Astrocyte (in vitro differentiated cells and primary cell): Measurements from ENCODE around the gene ST6GALNAC3. TPM values are rescaled to one million over a fixed set of nuclear protein-coding genes. Genes with fewer than 3 reads are reported as not detected.
A peak's percentile ranks its signal among the peaks of the same experiment; 100 is the strongest.

ENCODE experiments used
- DNase-seq: peaks from one replicate; pipeline ENCODE4 v3.0.0-alpha.2; 2010; ENCODE audit warnings: low read depth
- FAIRE-seq: peaks from 2 replicates; lab custom pipeline; 2011; peaks lifted over from hg19 to GRCh38; lab: Jason Lieb, UNC
- H2AFZ ChIP-seq: 2 replicates; pipeline ENCODE4 v1.6.0; 2012; ENCODE audit warnings: low read depth, low read length, inconsistent platforms
- H3K27ac ChIP-seq: 2 replicates; pipeline ENCODE4 v1.5.1; 2011; ENCODE audit warnings: low read depth, low read length, inconsistent platforms
- H3K27me3 ChIP-seq: 2 replicates; pipeline ENCODE4 v1.6.0; 2011; ENCODE audit warnings: low read length, inconsistent platforms; ENCODE audit not compliant: insufficient read depth
- H3K36me3 ChIP-seq: 2 replicates; pipeline ENCODE4 v1.5.1; 2011; ENCODE audit warnings: low read length, inconsistent platforms; ENCODE audit not compliant: insufficient read depth
- H3K4me1 ChIP-seq: 2 replicates; pipeline ENCODE4 v1.5.1; 2011; ENCODE audit warnings: low read length, inconsistent platforms; ENCODE audit not compliant: insufficient read depth
- H3K4me2 ChIP-seq: 2 replicates; pipeline ENCODE4 v1.6.0; 2012; ENCODE audit warnings: low read length, inconsistent platforms
- H3K4me3 ChIP-seq: 2 replicates; pipeline ENCODE4 v1.5.1; 2011; ENCODE audit warnings: low read depth, mild to moderate bottlenecking, low read length, inconsistent platforms; ENCODE audit not compliant: insufficient read depth
- H3K79me2 ChIP-seq: 2 replicates; pipeline ENCODE4 v1.6.0; 2012; ENCODE audit warnings: mild to moderate bottlenecking, low read length, inconsistent platforms; ENCODE audit not compliant: insufficient read depth
- H3K9ac ChIP-seq: 2 replicates; pipeline ENCODE4 v1.6.0; 2012; ENCODE audit warnings: mild to moderate bottlenecking, low read length, inconsistent platforms
- H3K9me3 ChIP-seq: 2 replicates; pipeline ENCODE4 v1.5.1; 2012; ENCODE audit warnings: low read depth, mild to moderate bottlenecking, low read length, inconsistent platforms; ENCODE audit not compliant: insufficient read depth
- H4K20me1 ChIP-seq: 2 replicates; pipeline ENCODE4 v1.6.0; 2012; ENCODE audit warnings: low read length, inconsistent platforms; ENCODE audit not compliant: insufficient read depth
- H3K27ac Mint-ChIP-seq: one replicate; pipeline ENCODE4 v1.8.0; 2021; ENCODE audit warnings: mild to moderate bottlenecking, mixed read lengths; ENCODE audit not compliant: unreplicated experiment
- H3K27me3 Mint-ChIP-seq: one replicate; pipeline ENCODE4 v1.8.0; 2021; ENCODE audit warnings: low read depth, mixed read lengths; ENCODE audit not compliant: unreplicated experiment
- H3K36me3 Mint-ChIP-seq: one replicate; pipeline ENCODE4 v1.8.0; 2021; ENCODE audit warnings: low read depth, mixed read lengths; ENCODE audit not compliant: unreplicated experiment
- H3K4me1 Mint-ChIP-seq: one replicate; pipeline ENCODE4 v1.8.0; 2021; ENCODE audit warnings: low read depth, mixed read lengths; ENCODE audit not compliant: unreplicated experiment
- H3K4me3 Mint-ChIP-seq: one replicate; pipeline ENCODE4 v1.8.0; 2021; ENCODE audit warnings: mild to moderate bottlenecking, moderate library complexity, mixed read lengths; ENCODE audit not compliant: unreplicated experiment
- H3K9me3 Mint-ChIP-seq: one replicate; pipeline ENCODE4 v1.8.0; 2021; ENCODE audit warnings: mild to moderate bottlenecking, mixed read lengths; ENCODE audit not compliant: unreplicated experiment
- CTCF ChIP-seq: IDR thresholded peaks from 2 replicates; pipeline ENCODE4 v1.5.1; 2011; ENCODE audit warnings: low read depth, mild to moderate bottlenecking, inconsistent platforms, low read length, moderate library complexity; ENCODE audit not compliant: insufficient read depth
- EZH2 ChIP-seq: IDR thresholded peaks from 2 replicates; pipeline ENCODE4 v1.6.1; 2012; ENCODE audit warnings: mild to moderate bottlenecking, low read length, inconsistent platforms; ENCODE audit not compliant: insufficient read depth
- total RNA-seq: library from RNA; stranded (reverse); gene quantifications from 2 replicates; pipeline ENCODE4 v1.2.1, GENCODE V29; 2021

Gene ST6GALNAC3
- total RNA-seq, 1 donor from 2014 or later: 3.2 TPM

GRCh38 chr1:76154206-76154956 lies 79.8 kb downstream of the ST6GALNAC3 start:
- Histone ChIP-seq H3K4me1 (no peaks in the 10 kb centered on the region), H4K20me1 (no peaks in the 10 kb centered on the region), H3K9me3 (no peaks in the 10 kb centered on the region), H3K27ac (no peak overlapping the region), H3K4me3 (peak overlapping the region; percentile 52), H3K27me3 (no peaks in the 10 kb centered on the region), H3K9ac (peak overlapping the region; percentile 44), H2AFZ (peak overlapping the region; percentile 89), H3K36me3 (no peaks in the 10 kb centered on the region), H3K79me2 (no peaks in the 10 kb centered on the region), H3K4me2 (peak overlapping the region; percentile 89)
- DNase-seq (peak; percentile 42), FAIRE-seq (peak; percentile 37)
- Mint-ChIP-seq H3K27me3 (peaks cover 3% of the 10 kb centered on the region), H3K9me3 (no peaks in the 10 kb centered on the region), H3K4me3 (no peak overlapping the region), H3K4me1 (peaks cover 9% of the 10 kb centered on the region), H3K27ac (peak overlapping the region; percentile 41), H3K36me3 (no peaks in the 10 kb centered on the region)
- TF ChIP-seq EZH2 (no peak), CTCF (peak; percentile 98)

DNA sequence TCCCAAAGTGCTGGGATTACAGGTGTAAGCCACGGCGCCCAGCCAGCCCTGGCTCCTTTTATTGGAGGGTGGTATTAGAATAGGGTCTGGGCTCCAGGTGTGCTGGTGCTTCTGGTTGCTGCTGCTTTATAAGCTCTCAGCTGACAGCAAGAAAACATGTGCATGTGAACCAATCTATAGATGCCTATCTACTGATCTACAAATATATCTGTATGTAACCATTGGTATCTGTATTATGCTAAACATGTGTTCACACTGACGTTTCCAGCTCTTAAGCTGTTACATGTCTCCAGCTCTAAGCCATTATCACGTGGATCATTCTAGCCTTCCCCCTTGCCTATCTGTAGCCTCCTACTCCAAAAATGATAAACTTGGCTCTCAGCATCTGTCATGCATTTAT lies 82.4 kb downstream of the ST6GALNAC3 start:
- H3K9ac ChIP-seq: no peak overlapping the region
- Mint-ChIP-seq H3K27me3 (no peaks in the 10 kb centered on the region), H3K4me3 (no peak overlapping the region), H3K4me1 (peaks cover 6% of the 10 kb centered on the region), H3K36me3 (no peaks in the 10 kb centered on the region), H3K9me3 (no peaks in the 10 kb centered on the region), H3K27ac (no peak overlapping the region)
- TF ChIP-seq CTCF (no peak), EZH2 (no peak)
- H3K4me1 ChIP-seq: no peaks in the 10 kb centered on the region
- no peak overlapping the region for H3K4me2 ChIP-seq
- DNase-seq: no peak
- no peaks in the 10 kb centered on the region for H3K9me3 ChIP-seq
- no peaks in the 10 kb centered on the region for H3K27me3 ChIP-seq
- no peaks in the 10 kb centered on the region for H4K20me1 ChIP-seq
- H2AFZ ChIP-seq: no peak overlapping the region
- no peak overlapping the region for H3K4me3 ChIP-seq
- H3K27ac ChIP-seq: no peak overlapping the region
- no peaks in the 10 kb centered on the region for H3K36me3 ChIP-seq
- H3K79me2 ChIP-seq: no peaks in the 10 kb centered on the region
- no peak for FAIRE-seq

DNA sequence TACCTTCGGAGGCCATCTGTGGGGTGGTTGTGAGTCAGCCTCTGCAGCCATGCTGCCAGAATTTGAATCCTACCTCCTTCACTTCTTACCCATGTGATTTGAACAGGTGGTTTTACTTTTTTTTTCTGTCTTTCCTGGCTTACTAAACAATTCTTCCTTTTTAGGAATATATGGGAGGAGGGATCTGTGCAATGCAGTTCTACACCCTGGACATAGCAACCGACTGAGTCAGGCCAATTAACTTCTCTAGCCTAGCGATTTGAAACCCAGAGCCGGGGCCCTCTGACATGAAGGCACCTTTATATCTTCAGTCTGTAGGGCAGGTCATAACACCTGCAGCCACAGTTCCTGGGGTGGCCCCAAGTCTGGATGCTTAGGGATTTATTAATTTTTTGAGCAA lies 83.6 kb downstream of the ST6GALNAC3 start:
- Histone ChIP-seq H3K9ac (no peak overlapping the region), H4K20me1 (no peaks in the 10 kb centered on the region), H3K4me2 (no peak overlapping the region), H3K36me3 (no peaks in the 10 kb centered on the region), H3K27me3 (no peaks in the 10 kb centered on the region), H3K79me2 (no peaks in the 10 kb centered on the region), H3K9me3 (no peaks in the 10 kb centered on the region), H3K4me1 (no peaks in the 10 kb centered on the region), H2AFZ (no peak overlapping the region), H3K4me3 (no peak overlapping the region), H3K27ac (no peak overlapping the region)
- DNase-seq: peak; percentile 4
- no peaks in the 10 kb centered on the region for H3K27me3 Mint-ChIP-seq
- H3K4me3 Mint-ChIP-seq: no peak overlapping the region
- H3K4me1 Mint-ChIP-seq: peaks cover 6% of the 10 kb centered on the region
- H3K27ac Mint-ChIP-seq: no peak overlapping the region
- no peak for TF ChIP-seq EZH2
- no peak for TF ChIP-seq CTCF
- FAIRE-seq: no peak
- H3K36me3 Mint-ChIP-seq: no peaks in the 10 kb centered on the region
- H3K9me3 Mint-ChIP-seq: no peaks in the 10 kb centered on the region
